ENCODE results near the gene CASK.
"Not testable (repeated sequence)": the region's sequence is repeated elsewhere in the genome, so short reads cannot be mapped to it uniquely, and the experiment has no call there.

CASK gene

GRCh38 chrX:41664375-41664901, 258.9 kb downstream of the CASK start:
- H3K4me2 ChIP-seq (ENCODE audit: low read length) = no peak overlapping the region
- H3K4me3 ChIP-seq (ENCODE audit: low read depth, low read length) = no peak overlapping the region
- H3K79me2 ChIP-seq = no peaks in the 10 kb centered on the region
- no peaks in the 10 kb centered on the region for H3K27me3 ChIP-seq (ENCODE audit: control insufficient read depth, insufficient read depth, low read length)
- H3K9ac ChIP-seq = no peak overlapping the region
- no peaks in the 10 kb centered on the region for H3K9me3 ChIP-seq (ENCODE audit: control insufficient read depth, low read length)
- no peaks in the 10 kb centered on the region for H3K36me3 ChIP-seq (ENCODE audit: control insufficient read depth, insufficient read depth, low read length)
- TF ChIP-seq, protein P1, sequence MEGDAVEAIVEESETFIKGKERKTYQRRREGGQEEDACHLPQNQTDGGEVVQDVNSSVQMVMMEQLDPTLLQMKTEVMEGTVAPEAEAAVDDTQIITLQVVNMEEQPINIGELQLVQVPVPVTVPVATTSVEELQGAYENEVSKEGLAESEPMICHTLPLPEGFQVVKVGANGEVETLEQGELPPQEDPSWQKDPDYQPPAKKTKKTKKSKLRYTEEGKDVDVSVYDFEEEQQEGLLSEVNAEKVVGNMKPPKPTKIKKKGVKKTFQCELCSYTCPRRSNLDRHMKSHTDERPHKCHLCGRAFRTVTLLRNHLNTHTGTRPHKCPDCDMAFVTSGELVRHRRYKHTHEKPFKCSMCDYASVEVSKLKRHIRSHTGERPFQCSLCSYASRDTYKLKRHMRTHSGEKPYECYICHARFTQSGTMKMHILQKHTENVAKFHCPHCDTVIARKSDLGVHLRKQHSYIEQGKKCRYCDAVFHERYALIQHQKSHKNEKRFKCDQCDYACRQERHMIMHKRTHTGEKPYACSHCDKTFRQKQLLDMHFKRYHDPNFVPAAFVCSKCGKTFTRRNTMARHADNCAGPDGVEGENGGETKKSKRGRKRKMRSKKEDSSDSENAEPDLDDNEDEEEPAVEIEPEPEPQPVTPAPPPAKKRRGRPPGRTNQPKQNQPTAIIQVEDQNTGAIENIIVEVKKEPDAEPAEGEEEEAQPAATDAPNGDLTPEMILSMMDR (IDR thresholded peaks at IDR 0.05) = no peak
- H3K4me1 ChIP-seq = no peaks in the 10 kb centered on the region
- H3K27ac ChIP-seq = no peak overlapping the region
- no peak overlapping the region for H2AFZ ChIP-seq

DNA sequence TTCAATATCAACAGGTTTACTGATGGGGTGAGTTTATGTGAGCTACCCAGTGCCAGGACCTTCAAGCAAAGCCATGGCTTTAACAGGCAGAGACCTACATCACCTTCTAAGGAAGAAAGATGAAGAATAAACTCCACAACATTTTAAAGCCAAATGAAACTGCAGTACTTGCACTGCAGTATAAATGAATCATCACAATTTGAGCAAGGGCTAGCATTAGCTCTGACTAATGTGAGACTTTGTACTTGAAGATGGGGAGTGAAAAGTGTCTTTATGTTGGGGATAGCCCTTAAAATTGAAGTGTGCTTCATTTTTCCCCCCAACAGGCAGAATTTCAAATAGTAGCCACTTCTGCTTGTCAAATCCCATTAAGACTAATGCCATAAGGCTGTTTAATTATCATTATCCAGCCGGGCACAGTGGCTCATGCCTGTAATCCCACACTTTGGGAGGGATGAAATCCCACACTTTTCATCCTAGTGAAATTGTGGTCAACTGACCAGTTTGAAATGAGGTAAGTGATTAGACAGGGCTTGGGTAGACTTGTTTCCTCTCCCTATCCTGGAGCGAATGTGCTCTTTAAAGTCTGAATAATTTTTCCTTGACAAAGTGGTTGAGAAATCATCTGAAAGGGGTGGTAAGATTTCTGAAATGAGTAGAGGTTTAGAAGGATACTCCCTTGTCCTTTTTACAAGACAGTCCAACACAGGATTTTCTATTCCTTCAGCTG, 261.8 kb downstream of the CASK start:
- Histone ChIP-seq H3K4me3 (ENCODE audit: low read depth, low read length) (no peak overlapping the region), H3K4me1 (no peaks in the 10 kb centered on the region), H3K36me3 (ENCODE audit: control insufficient read depth, insufficient read depth, low read length) (no peaks in the 10 kb centered on the region), H3K79me2 (no peaks in the 10 kb centered on the region), H3K27ac (no peak overlapping the region), H3K9me3 (ENCODE audit: control insufficient read depth, low read length) (no peaks in the 10 kb centered on the region), H2AFZ (no peak overlapping the region), H3K9ac (no peak overlapping the region), H3K27me3 (ENCODE audit: control insufficient read depth, insufficient read depth, low read length) (no peaks in the 10 kb centered on the region), H3K4me2 (ENCODE audit: low read length) (no peak overlapping the region)
- TF ChIP-seq, protein P1 (IDR thresholded peaks at IDR 0.05) = no peak

DNA sequence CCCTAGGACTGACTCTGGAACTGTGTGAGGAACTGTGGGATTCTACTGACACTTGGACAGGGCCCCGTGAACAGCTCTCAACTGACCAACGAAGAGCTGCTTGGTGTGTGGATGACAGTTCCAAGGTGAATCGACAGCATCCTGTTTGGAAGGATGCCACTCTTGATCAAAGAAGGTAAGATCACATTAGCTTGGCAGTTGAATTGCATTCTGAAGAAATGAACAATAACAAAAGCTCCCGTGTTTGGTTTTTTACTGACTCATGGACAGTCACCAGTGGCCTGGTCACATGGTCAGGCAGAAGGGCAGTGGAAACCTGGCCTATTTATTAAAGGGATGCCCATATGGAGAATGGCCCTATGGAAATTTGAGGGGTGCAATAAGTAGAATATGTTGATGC, 267.7 kb downstream of the CASK start:
- Histone ChIP-seq H3K79me2 (no peaks in the 10 kb centered on the region), H3K36me3 (ENCODE audit: control insufficient read depth, insufficient read depth, low read length) (no peaks in the 10 kb centered on the region), H3K4me2 (ENCODE audit: low read length) (no peak overlapping the region), H3K27ac (no peak overlapping the region), H2AFZ (no peak overlapping the region), H3K9ac (no peak overlapping the region), H3K27me3 (ENCODE audit: control insufficient read depth, insufficient read depth, low read length) (no peaks in the 10 kb centered on the region), H3K4me3 (ENCODE audit: low read depth, low read length) (no peak overlapping the region), H3K9me3 (ENCODE audit: control insufficient read depth, low read length) (no peaks in the 10 kb centered on the region), H3K4me1 (no peaks in the 10 kb centered on the region)
- TF ChIP-seq, protein P1 (IDR thresholded peaks at IDR 0.05) = no peak

GRCh38 chrX:41655101-41655500, 268.3 kb downstream of the CASK start:
- no peak overlapping the region for H3K27ac ChIP-seq
- H3K4me1 ChIP-seq = no peaks in the 10 kb centered on the region
- no peak overlapping the region for H3K4me2 ChIP-seq (ENCODE audit: low read length)
- H3K9ac ChIP-seq = no peak overlapping the region
- H3K4me3 ChIP-seq (ENCODE audit: low read depth, low read length) = no peak overlapping the region
- TF ChIP-seq, protein P1 (IDR thresholded peaks at IDR 0.05) = no peak
- H3K27me3 ChIP-seq (ENCODE audit: control insufficient read depth, insufficient read depth, low read length) = no peaks in the 10 kb centered on the region
- no peaks in the 10 kb centered on the region for H3K79me2 ChIP-seq
- H3K9me3 ChIP-seq (ENCODE audit: control insufficient read depth, low read length) = no peaks in the 10 kb centered on the region
- H2AFZ ChIP-seq = no peak overlapping the region
- no peaks in the 10 kb centered on the region for H3K36me3 ChIP-seq (ENCODE audit: control insufficient read depth, insufficient read depth, low read length)

DNA sequence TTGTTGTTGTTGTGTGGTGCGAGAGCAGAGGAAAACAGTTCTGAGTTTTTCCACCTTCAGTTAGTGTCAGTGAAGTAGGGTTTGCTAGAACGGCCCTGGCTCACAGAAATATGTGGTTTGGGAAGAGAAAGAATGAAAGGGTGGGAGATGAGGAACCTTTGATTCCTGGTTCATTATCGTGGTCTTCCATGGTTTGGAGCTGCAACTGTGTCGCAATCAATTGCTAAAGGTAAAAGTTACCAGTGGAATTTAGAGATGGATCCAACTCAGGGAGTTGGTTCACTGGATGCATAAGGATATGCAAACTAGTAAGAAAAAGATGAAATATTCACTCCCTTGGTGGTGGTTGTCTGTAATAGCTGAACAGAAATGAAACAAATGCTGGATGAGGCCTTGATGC, 270.2 kb downstream of the CASK start:
- Histone ChIP-seq H3K9ac (no peak overlapping the region), H3K36me3 (ENCODE audit: control insufficient read depth, insufficient read depth, low read length) (no peaks in the 10 kb centered on the region)

GRCh38 chrX:41646201-41646600, 277.2 kb downstream of the CASK start:
- H3K36me3 ChIP-seq (ENCODE audit: control insufficient read depth, insufficient read depth, low read length); H3K9me3 ChIP-seq (ENCODE audit: control insufficient read depth, low read length); H3K27me3 ChIP-seq (ENCODE audit: control insufficient read depth, insufficient read depth, low read length); H3K4me1 ChIP-seq; H3K27ac ChIP-seq; H3K79me2 ChIP-seq; H3K4me2 ChIP-seq (ENCODE audit: low read length); H3K4me3 ChIP-seq (ENCODE audit: low read depth, low read length); H2AFZ ChIP-seq; H3K9ac ChIP-seq: not testable (repeated sequence)

More for the DNA sequence above, 270.2 kb downstream of the CASK start:
- Histone ChIP-seq H3K27me3 (ENCODE audit: control insufficient read depth, insufficient read depth, low read length) (no peaks in the 10 kb centered on the region), H3K9me3 (ENCODE audit: control insufficient read depth, low read length) (no peaks in the 10 kb centered on the region), H3K4me2 (ENCODE audit: low read length) (no peak overlapping the region), H2AFZ (no peak overlapping the region), H3K4me3 (ENCODE audit: low read depth, low read length) (no peak overlapping the region), H3K79me2 (no peaks in the 10 kb centered on the region), H3K4me1 (no peaks in the 10 kb centered on the region), H3K27ac (no peak overlapping the region)
- TF ChIP-seq, protein P1 (IDR thresholded peaks at IDR 0.05) = no peak

Measured in parathyroid adenoma (tissue), 2 donors.